Stimulated activated CD8-positive, alpha-beta memory T cell treated with anti-CD3 and anti-CD28 coated beads, Interleukin-2, amount 100 ng/mL, for 1 hour (primary cell): ENCODE results near the gene ACTN4.
"Not testable (repeated sequence)": the region's sequence is repeated elsewhere in the genome, so short reads cannot be mapped to it uniquely, and the experiment has no call there.

Source experiments
- DNase-seq, 2 donors: peaks; one replicate each; pipeline ENCODE4 v3.0.0-alpha.2; 2020; ENCODE audit warnings: low read depth in 2 of 2

Gene ACTN4

DNA sequence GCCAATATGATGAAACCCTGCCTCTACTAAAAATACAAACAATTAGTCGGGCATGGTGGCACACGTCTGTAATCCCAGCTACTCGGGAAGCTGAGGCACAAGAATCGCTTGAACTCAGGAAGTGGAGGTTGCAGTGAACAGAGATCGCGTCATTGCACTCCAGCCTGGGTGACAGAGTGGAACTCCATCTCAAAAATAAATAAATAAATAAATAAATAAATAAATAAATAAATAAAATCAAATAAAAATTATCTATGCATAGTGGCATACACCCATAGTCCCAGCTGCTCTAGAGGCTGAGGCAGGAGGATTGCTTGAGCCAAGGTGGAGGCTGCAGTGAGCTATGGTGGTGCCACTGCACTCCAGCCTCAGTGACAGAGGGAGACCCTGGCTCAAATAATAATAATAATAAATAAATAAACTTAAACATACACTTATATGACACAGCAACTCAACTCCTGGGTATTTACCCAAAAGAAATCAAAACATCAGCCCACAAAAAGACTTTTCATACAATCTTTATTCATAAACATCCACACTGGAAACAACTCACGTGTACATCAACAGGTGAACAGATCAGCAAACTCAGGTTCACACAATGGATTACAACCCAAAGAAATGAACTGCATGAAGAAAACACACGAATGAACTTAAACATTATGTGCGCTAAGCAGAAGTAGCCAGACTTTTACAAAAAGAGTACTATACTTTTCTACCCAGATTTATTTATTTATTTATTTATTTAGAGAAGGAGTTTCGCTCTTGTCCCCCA is 119.0 kb downstream of the ACTN4 start:
- no peak for DNase-seq

DNA sequence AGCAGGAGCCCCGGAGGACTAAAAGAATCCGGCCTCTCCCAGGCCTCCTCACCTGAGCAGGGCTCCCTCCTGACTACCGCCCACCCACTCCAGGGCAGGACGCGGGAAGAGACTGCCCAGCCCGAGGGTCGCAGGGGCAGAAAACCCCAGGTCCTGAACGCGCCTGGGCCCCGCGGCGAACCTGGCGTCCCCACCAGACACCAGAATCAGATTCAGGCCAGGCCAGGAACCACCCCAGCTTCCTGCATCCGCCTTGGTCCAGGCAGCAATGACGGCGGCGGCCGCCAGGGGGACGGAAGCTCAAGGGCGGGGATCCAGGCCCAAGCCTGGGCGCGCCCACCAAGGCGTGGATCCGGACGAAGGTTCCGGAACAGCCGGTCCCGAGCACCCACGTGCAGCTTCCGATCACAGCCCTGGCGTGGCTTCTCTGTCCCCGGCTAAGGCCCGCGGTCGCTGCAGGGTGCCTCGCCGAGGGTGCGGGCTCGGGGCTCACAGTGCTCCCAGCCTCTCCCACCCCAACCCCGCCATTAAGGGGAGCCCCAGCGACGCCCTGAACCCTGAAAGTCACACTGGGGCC is 122.3 kb downstream of the ACTN4 start:
- peak; percentile 85 to 88 for DNase-seq

DNA sequence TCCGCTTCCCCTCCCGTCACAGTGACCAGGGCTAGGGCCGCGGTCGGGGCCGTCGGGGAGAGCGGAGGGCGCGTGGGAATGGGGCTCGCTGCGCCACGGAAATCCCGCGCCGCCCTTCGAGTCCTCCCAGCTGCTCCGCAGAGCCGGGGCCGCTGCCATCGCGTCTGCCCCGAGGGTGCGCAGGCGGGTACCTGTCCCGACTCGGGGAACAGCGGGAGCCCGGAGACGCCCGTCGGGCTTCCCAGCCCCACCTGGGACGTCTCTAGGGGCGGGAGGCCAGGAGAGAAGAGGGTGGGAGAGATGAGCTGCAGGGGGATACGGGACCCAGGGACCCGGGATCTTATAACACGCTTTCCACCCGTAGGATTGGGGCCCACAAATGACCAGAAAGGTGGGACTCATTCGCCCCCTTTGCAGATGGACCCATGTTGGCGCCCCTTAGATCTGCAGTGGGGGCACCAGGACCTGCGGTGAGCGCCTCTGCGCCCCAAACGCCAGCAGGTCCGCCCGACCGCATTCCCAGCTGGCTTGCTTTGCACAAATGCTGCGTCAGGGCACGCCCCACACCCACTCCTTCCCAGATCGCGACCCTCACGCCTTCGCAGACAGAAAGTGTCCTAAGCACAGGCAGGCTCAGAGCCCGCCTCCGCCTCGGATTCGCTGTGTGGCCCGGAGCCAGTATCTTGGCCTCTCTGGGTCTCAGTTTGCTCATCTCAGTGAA is 122.9 kb downstream of the ACTN4 start:
- not testable (repeated sequence) for DNase-seq

DNA sequence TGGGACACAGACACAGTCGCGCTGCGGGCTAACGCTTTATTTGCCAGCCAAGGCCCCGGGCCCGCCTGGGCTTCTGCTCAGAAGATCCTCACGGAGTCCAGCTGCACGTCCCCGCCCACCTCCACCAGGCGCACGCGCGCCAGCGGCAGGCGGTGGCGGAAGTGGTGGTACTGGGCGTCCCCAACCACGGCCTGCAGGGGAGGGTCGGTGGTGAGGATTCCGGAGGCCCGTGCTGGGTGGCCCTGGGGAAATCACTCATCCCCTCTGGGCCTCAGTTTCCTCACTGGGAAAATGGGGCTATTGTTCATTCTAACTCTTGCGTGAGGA is 123.5 kb downstream of the ACTN4 start:
- not testable (repeated sequence) for DNase-seq

DNA sequence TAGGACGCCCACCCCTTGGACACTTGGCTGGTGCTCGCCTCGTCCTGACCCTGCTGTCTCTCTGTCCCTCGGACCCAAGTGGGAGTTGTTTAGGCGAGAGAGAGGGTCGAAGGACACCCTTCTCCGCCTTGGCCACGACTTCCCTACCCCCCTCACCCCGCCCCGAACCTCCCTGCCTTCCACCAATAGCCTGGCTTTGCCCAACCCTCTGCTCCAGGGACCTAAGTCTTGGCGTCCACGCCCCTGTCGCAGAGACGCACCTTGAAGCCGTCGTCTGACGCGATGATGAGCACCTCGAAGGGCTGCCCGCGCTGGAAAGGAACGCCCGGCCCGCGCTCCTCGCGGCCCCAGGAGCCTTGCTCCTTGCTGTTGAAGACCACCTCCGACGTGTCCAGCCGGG is 124.1 kb downstream of the ACTN4 start:
- not testable (repeated sequence) for DNase-seq

DNA sequence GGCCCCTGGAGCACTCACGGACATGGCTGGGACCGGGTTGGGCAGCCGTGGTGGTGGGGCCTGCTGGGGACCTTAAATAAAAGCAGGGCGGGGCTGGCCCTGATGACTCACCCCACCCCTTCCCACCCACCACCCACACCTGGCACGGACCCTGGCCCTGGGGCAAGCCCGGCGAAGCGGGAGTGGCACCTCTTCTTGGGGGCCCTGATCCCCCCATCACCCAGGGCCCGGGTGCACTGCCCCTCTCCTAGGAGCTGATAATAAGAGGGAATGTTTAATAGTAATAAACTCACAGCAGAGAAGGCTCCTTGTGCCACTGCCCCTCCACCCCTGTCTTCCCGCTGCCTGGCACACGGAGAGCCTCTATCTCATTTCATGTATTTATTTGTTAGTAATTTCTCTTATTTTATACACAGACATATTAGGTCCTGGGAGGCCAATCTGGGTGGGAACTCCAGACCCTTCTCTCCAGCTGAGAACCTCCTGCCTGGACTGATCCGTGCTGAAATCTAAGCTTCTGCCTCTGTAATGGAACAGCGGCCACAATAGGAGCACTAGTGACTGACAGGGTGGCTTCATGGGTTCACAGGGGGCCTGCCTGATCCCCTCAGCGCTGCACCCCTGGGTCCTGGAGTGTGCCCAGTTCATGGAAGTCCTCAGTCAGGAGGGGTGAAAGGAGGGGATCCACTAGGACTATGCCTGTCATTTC is 126.2 kb downstream of the ACTN4 start, which contains the start of gene LGALS7:
Gene LGALS7, minus strand, starts transcription at position 49 of the 709 bp plus-strand sequence. Its CDS starts 25 bp downstream, at position 24.
- DNase-seq = no peak

DNA sequence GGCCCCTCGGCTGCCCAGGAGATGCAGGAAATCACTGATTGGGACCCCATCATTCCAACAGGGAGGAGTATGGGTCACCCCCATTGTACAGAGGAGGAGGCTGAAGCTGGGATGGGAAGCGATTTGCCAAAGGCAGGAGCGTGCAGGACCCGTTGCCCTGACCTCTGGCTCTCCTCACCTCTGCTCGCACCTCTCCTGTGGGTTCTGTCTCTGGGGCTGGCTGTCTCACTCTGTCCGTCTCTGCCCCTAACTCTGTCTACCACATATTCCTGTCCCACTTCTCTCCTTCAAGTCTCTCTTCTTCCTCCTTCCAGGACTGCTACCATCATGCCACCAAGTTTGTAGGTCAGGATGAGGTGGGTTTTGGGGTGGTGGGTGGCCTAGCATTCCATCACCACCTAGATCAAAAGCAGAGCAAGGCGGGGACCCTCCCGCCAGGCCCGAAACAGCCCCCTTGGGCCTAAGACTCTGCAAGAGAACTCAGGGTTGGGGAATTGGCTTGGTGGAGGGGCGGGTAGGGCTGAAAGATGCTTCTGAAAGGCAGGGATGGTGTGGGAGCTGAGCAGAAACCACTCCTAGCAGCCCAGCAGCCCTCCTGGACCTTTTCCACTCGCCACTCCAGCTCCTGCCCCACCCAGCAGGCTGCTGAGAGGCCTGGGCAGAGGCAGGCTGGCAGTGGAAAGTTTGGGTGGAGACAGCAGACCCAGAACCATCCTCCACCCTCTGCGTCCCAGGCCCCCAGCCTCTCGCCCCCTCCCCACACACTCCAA is 126.9 kb downstream of the ACTN4 start:
- no peak for DNase-seq

DNA sequence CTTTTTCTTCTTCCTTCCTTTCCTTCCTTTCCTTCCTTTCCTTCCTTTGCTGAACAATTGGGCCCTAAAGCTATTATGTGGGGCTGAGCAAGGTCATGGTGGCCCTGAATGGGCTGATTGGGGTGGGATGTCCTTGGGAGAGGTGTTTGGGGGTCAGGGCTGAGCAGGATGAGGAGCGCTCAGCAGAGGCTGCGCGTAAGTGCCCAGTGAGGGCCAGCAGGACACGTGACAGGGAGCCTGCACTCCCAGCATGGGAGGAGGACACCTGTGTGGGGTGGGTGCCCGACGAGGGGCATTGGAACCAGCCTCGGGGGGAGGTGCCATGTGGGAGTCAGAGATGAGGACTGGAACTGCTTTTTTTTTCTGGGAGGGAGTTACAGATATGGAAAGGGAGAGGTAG is 131.3 kb downstream of the ACTN4 start:
- DNase-seq = no peak

DNA sequence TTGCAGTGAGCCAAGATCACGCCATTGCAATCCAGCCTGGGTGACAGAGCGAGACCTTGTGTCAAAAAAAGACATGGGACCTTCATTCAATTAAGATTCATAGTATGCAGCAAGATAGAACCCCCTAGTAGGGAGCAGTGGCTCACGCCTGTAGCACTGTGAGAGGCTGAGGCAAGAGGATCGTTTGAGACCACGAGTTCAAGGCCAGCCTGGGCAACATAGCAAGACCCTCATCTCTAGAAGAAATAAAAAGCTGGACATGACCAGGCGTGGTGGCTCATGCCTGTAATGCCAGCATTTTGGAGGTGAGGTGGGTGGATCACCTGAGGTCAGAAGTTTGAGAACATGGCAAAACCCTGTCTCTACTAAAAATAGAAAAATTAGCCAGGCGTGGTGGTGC is 133.0 kb downstream of the ACTN4 start:
- DNase-seq = no peak

DNA sequence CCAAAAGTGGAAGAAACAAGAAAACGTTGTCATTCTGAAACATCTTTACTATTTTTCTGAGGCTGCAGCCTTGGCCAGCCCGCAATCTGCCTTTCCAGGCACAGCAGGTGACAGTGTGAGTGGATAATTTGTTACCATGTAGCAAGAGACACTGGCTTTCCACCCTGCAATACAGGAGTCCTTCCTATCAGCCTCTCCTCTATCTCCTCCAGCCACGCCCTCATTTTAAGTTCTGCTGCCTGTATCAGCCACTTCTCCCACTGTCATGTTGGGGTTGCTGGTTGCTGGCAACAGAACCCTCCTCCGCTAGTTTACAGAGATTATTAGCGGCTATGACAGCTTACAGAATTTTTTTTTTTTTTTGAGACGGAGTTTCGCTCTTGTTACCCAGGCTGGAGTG is 133.6 kb downstream of the ACTN4 start:
- DNase-seq = no peak
